Tibial artery (tissue), 4 donors: ENCODE data around the gene MT1H.
"Not testable (repeated sequence)": the region's sequence is repeated elsewhere in the genome, so short reads cannot be mapped to it uniquely, and the experiment has no call there.

Source experiments
- DNase-seq, 2 donors: peaks; one replicate each; pipeline ENCODE4 v3.0.0-alpha.2; 2019
- H3K27ac ChIP-seq, 2 donors: fragments of 200-600 bp; sonication (generic) in 1 of 2; 1 replicate in 1 of 2; 2 replicates in 1 of 2; pipeline ENCODE4 v1.5.1; 2018 to 2019; ENCODE audit warnings: mild to moderate bottlenecking in 1 of 2
- H3K27me3 ChIP-seq, 2 donors: fragments of 200-600 bp; sonication (generic) in 1 of 2; one replicate each; pipeline versions ENCODE4 v1.5.1 to v1.6.0; 2016 to 2019
- H3K36me3 ChIP-seq, 3 donors: fragments of 200-600 bp; sonication (generic) in 2 of 3; one replicate each; pipeline ENCODE4 v1.5.1; 2016 to 2019; ENCODE audit warnings: mild to moderate bottlenecking in 2 of 3
- H3K4me1 ChIP-seq, 4 donors: fragments of 200-600 bp; sonication (generic) in 2 of 4; 1 replicate in 3 of 4; 2 replicates in 1 of 4; pipeline ENCODE4 v1.5.1; 2016 to 2019
- H3K4me3 ChIP-seq, 2 donors: fragments of 200-600 bp; sonication (generic) in 1 of 2; 1 replicate in 1 of 2; 2 replicates in 1 of 2; pipeline ENCODE4 v1.5.1; 2018 to 2019; ENCODE audit warnings: mild to moderate bottlenecking in 2 of 2
- H3K9me3 ChIP-seq, 3 donors: fragments of 200-600 bp; sonication (generic) in 1 of 3; one replicate each; pipeline ENCODE4 v1.5.1; 2016 to 2019
- CTCF ChIP-seq, 2 experiments: fragments of 200-600 bp in 1 of 2; fragments of 450-650 bp in 1 of 2; IDR thresholded peaks; one replicate each; pipeline ENCODE4 v1.5.1; 2017 to 2019; ENCODE audit warnings: antibody characterized with exemption in 2 of 2, mild to moderate bottlenecking in 1 of 2, moderate library complexity in 1 of 2
- intact Hi-C: fragments of 100-400 bp; cut with DNase I; formaldehyde crosslinking; loops from one replicate; pipeline ENCODE4 v1.15.0; 2023; ENCODE audit warnings: low total_unique reads

Gene MT1H

GRCh38 chr16:56664506-56664905 is 5.1 kb upstream of the MT1H start:
- intact Hi-C loops, result no loop called here
- Histone ChIP-seq H3K4me1 (peaks cover 0 to 24% (median 20%) of the 10 kb centered on the region in 4 donors), H3K27ac (no peak overlapping the region), H3K9me3 (no peaks in the 10 kb centered on the region), H3K4me3 (no peak overlapping the region), H3K36me3 (no peaks in the 10 kb centered on the region), H3K27me3 (peaks cover 3 to 85% of the 10 kb centered on the region in 2 donors)
- no peak for TF ChIP-seq CTCF (IDR thresholded peaks at IDR 0.05)
- DNase-seq, result no peak

GRCh38 chr16:56665286-56666261 is 4.0 kb upstream of the MT1H start:
- peaks cover 3 to 90% of the 10 kb centered on the region in 2 donors for H3K27me3 ChIP-seq
- H3K4me1 ChIP-seq, result peaks cover 0 to 28% (median 23%) of the 10 kb centered on the region in 4 donors
- intact Hi-C loops, result loop anchor here (5.0 kb wide), 1 partner anchor 37 kb away; no protein-coding TSS in a partner anchor
- H3K27ac ChIP-seq, H3K36me3 ChIP-seq, DNase-seq, H3K9me3 ChIP-seq, H3K4me3 ChIP-seq: not testable (repeated sequence)

- intact Hi-C loops, result loop anchor here (5.0 kb wide), 1 partner anchor 34 kb away; no protein-coding TSS in a partner anchor
- DNase-seq, result peak in 1 of 2 donors; percentile 76
- H3K36me3 ChIP-seq, result no peaks in the 10 kb centered on the region
- no peak for TF ChIP-seq CTCF (IDR thresholded peaks at IDR 0.05)
- H3K4me1 ChIP-seq, result peaks cover 0 to 24% (median 19%) of the 10 kb centered on the region in 4 donors
- no peaks in the 10 kb centered on the region for H3K9me3 ChIP-seq
- H3K27me3 ChIP-seq, result peaks cover 3 to 90% of the 10 kb centered on the region in 2 donors
- no peak within 1 kb of the TSS for H3K27ac ChIP-seq
- peak within 1 kb of the TSS in 1 of 2 donors; percentile 28 for H3K4me3 ChIP-seq
Measured at GRCh38 chr16:56667581-56668571, 1.7 kb upstream of the MT1H start, which contains the start of gene MT1G. TSS of gene MT1G (minus strand) at chr16:56668065. CDS start at chr16:56667993, 72 bp downstream.

- H3K36me3 ChIP-seq, result no peaks in the 10 kb centered on the region
- no peaks in the 10 kb centered on the region for H3K9me3 ChIP-seq
- no peak for DNase-seq
- TF ChIP-seq CTCF (IDR thresholded peaks at IDR 0.05), result no peak
- H3K4me1 ChIP-seq, result peaks cover 0 to 21% (median 17%) of the 10 kb centered on the region in 4 donors
- H3K27ac ChIP-seq, result no peak overlapping the region
- intact Hi-C loops, result loop anchor here (5.0 kb wide), 1 partner anchor 32 kb away; no protein-coding TSS in a partner anchor
- H3K4me3 ChIP-seq, result no peak overlapping the region
- peaks cover 3 to 86% of the 10 kb centered on the region in 2 donors for H3K27me3 ChIP-seq
Measured at GRCh38 chr16:56669840-56670619, 416 bp downstream of the MT1H start.

GRCh38 chr16:56670620-56670934 is 963 bp downstream of the MT1H start:
- intact Hi-C loops, result no loop called here
- TF ChIP-seq CTCF (IDR thresholded peaks at IDR 0.05), result no peak

GRCh38 chr16:56671691-56672090 is 2.1 kb downstream of the MT1H start:
- Histone ChIP-seq H3K4me1 (peaks cover 0 to 31% (median 25%) of the 10 kb centered on the region in 4 donors), H3K27me3 (peaks cover 3 to 85% of the 10 kb centered on the region in 2 donors)
- intact Hi-C loops, H3K27ac ChIP-seq, H3K36me3 ChIP-seq, H3K4me3 ChIP-seq, H3K9me3 ChIP-seq, DNase-seq: not testable (repeated sequence)

More at GRCh38 chr16:56670620-56670934, 963 bp downstream of the MT1H start:
- H3K27me3 ChIP-seq, result peaks cover 3 to 87% of the 10 kb centered on the region in 2 donors
- no peaks in the 10 kb centered on the region for H3K9me3 ChIP-seq
- no peak for DNase-seq
- peaks cover 0 to 23% (median 18%) of the 10 kb centered on the region in 4 donors for H3K4me1 ChIP-seq
- no peak overlapping the region for H3K4me3 ChIP-seq
- no peak overlapping the region for H3K27ac ChIP-seq
- H3K36me3 ChIP-seq, result no peaks in the 10 kb centered on the region

- H3K9me3 ChIP-seq, intact Hi-C loops: not testable (repeated sequence)
- H3K27me3 ChIP-seq, result peaks cover 3 to 80% of the 10 kb centered on the region in 2 donors
Measured at GRCh38 chr16:56672171-56672570, 2.6 kb downstream of the MT1H start.

More at GRCh38 chr16:56672171-56672570, 2.6 kb downstream of the MT1H start:
- peaks cover 0 to 31% (median 24%) of the 10 kb centered on the region in 4 donors for H3K4me1 ChIP-seq
- H3K36me3 ChIP-seq, H3K27ac ChIP-seq, H3K4me3 ChIP-seq, DNase-seq: not testable (repeated sequence)
